ENCODE data around the gene RPS4Y2.

DNA sequence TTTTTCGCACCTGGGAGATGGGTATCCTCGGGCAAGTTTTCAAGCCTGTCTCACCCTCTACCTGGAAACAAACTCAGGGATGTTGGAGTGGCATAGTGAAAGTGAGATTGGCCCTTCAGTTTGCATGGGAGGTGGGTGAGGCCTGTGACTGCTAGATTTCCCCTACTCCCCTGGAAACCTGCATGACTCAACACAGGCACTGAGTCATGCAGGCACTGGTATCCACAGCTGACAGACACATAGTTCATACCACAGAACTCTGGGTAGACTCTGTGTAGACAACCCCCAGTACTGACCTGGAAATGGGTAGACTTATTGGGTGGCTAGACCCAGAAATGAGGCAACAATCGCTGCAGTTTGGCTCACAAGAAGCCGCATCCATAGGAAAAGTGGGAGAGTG is 41.5 kb upstream of the RPS4Y2 start:
- TF ChIP-seq, protein P1, sequence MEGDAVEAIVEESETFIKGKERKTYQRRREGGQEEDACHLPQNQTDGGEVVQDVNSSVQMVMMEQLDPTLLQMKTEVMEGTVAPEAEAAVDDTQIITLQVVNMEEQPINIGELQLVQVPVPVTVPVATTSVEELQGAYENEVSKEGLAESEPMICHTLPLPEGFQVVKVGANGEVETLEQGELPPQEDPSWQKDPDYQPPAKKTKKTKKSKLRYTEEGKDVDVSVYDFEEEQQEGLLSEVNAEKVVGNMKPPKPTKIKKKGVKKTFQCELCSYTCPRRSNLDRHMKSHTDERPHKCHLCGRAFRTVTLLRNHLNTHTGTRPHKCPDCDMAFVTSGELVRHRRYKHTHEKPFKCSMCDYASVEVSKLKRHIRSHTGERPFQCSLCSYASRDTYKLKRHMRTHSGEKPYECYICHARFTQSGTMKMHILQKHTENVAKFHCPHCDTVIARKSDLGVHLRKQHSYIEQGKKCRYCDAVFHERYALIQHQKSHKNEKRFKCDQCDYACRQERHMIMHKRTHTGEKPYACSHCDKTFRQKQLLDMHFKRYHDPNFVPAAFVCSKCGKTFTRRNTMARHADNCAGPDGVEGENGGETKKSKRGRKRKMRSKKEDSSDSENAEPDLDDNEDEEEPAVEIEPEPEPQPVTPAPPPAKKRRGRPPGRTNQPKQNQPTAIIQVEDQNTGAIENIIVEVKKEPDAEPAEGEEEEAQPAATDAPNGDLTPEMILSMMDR (IDR thresholded peaks at IDR 0.05; ENCODE audit: borderline replicate concordance, extremely low read depth, low read length, poor library complexity, severe bottlenecking), result no peak
- no peak for TF ChIP-seq EZH2 (IDR thresholded peaks at IDR 0.05; ENCODE audit: borderline replicate concordance, low read depth, low read length, severe bottlenecking)

All from DND-41 (cell line).